Fibroblast of lung (primary cell): ENCODE measurements around the gene RGP1. TPM values are rescaled to one million over a fixed set of nuclear protein-coding genes. Genes with fewer than 3 reads are reported as not detected.

Experiments
- DNase-seq, 2 donors: peaks; one replicate each; pipeline versions ENCODE4 v3.0.0 to v3.0.0-alpha.2; 2010; ENCODE audit warnings: low read depth in 2 of 2
- H2AFZ ChIP-seq: 2 replicates; pipeline ENCODE4 v1.5.1; 2012; ENCODE audit warnings: low read length, control low read depth, inconsistent platforms
- H3K27ac ChIP-seq: 2 replicates; pipeline ENCODE4 v1.5.1; 2011; ENCODE audit warnings: low read length, control low read depth; ENCODE audit not compliant: insufficient read depth
- H3K27me3 ChIP-seq: 2 replicates; pipeline ENCODE4 v1.5.1; 2011; ENCODE audit warnings: mild to moderate bottlenecking, low read length; ENCODE audit not compliant: control insufficient read depth, insufficient read depth
- H3K36me3 ChIP-seq: 2 replicates; pipeline ENCODE4 v1.5.1; 2011; ENCODE audit warnings: low read length; ENCODE audit not compliant: control insufficient read depth, insufficient read depth
- H3K4me1 ChIP-seq: 2 replicates; pipeline ENCODE4 v1.5.1; 2011; ENCODE audit warnings: low read length; ENCODE audit not compliant: control insufficient read depth, insufficient read depth; ENCODE audit errors: extremely low read depth
- H3K4me2 ChIP-seq: 2 replicates; pipeline ENCODE4 v1.5.1; 2011; ENCODE audit warnings: low read length, control low read depth; ENCODE audit not compliant: insufficient read depth; ENCODE audit errors: extremely low read depth
- H3K4me3 ChIP-seq, 4 experiments: fragments of 200-600 bp in 1 of 4; sonication (generic) in 1 of 4; replicated peaks in 1 of 4; 2 replicates each; pipeline ENCODE4 v1.5.1; 2011 to 2016; ENCODE audit warnings: low read length in 4 of 4, low read depth in 3 of 4, mild to moderate bottlenecking in 3 of 4, control low read depth in 2 of 4, inconsistent platforms in 1 of 4, mixed read lengths in 1 of 4; ENCODE audit not compliant: insufficient read depth in 1 of 4; ENCODE audit errors: control extremely low read depth in 1 of 4
- H3K79me2 ChIP-seq: 2 replicates; pipeline ENCODE4 v1.5.1; 2012; ENCODE audit warnings: mild to moderate bottlenecking, low read length, inconsistent platforms; ENCODE audit not compliant: control insufficient read depth, insufficient read depth
- H3K9ac ChIP-seq: 2 replicates; pipeline ENCODE4 v1.5.1; 2011; ENCODE audit warnings: mild to moderate bottlenecking, low read length, control low read depth; ENCODE audit not compliant: insufficient read depth
- H3K9me3 ChIP-seq: 2 replicates; pipeline ENCODE4 v1.5.1; 2012; ENCODE audit warnings: low read depth, low read length; ENCODE audit not compliant: control insufficient read depth, insufficient read depth
- H4K20me1 ChIP-seq: 2 replicates; pipeline ENCODE4 v1.5.1; 2011; ENCODE audit warnings: low read length; ENCODE audit not compliant: control insufficient read depth, insufficient read depth; ENCODE audit errors: extremely low read depth
- EZH2 ChIP-seq: IDR thresholded peaks from 2 replicates; pipeline ENCODE4 v1.5.1; 2012; ENCODE audit warnings: low read length, control low read depth, mild to moderate bottlenecking; ENCODE audit errors: missing control alignments
- polyA plus RNA-seq, 2 donors: library from polyadenylated mRNA; depleted of rRNA in 1 of 2; stranded (reverse) in 1 of 2; unstranded in 1 of 2; fragments of >200 nt; gene quantifications; 2 replicates each; pipeline ENCODE4 v1.2.1, GENCODE V29; 2011 to 2012; ENCODE audit warnings: missing spikeins in 1 of 2
- total RNA-seq: library from RNA; depleted of rRNA; stranded (reverse); fragments of >200 nt; gene quantifications from 2 replicates; pipeline ENCODE4 v1.2.1, GENCODE V29; 2014
- TF ChIP-seq, protein P1 (sequence below), 2 donors: IDR thresholded peaks in 1 of 2; conservative IDR thresholded peaks in 1 of 2; 1 replicate in 1 of 2; 2 replicates in 1 of 2; pipeline ENCODE4 v1.5.1; 2011 to 2012; ENCODE audit warnings: low read length in 2 of 2, control low read depth in 1 of 2, inconsistent platforms in 1 of 2, low read depth in 1 of 2, mild to moderate bottlenecking in 1 of 2

Gene RGP1
- total and polyA plus RNA-seq, 2 donors (not counting 1 experiment from before 2014, with no cell fraction given): 14.9 to 17.4 TPM

DNA sequence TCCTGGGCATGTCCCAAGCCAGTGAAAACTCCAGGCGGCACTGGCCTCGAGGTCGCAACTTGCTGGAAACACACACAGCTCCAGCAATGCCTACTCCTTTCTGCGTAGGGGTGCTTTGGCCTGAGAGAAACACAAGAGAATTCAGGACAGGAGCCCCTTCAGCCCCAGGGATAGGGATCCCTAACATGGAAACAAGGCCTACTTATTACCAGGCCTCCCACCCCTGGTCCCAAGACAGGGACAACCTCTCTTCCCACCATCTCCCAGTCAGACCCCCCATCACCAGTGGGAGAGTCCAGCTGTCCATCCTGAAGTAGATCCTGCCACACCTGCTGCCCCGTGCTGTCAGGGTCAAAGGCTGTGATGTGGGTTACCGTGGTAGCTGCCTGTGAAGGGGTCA is 8.8 kb upstream of the RGP1 start:
- Histone ChIP-seq H3K4me3 (no peak overlapping the region), H3K4me1 (no peaks in the 10 kb centered on the region), H3K4me2 (no peak overlapping the region), H3K27ac (no peak overlapping the region), H3K9me3 (no peaks in the 10 kb centered on the region), H2AFZ (no peak overlapping the region), H3K79me2 (peaks cover 6% of the 10 kb centered on the region), H3K36me3 (peaks cover 57% of the 10 kb centered on the region), H3K27me3 (no peaks in the 10 kb centered on the region), H4K20me1 (no peaks in the 10 kb centered on the region), H3K9ac (no peak overlapping the region)
- no peak for TF ChIP-seq EZH2
- TF ChIP-seq, protein P1, sequence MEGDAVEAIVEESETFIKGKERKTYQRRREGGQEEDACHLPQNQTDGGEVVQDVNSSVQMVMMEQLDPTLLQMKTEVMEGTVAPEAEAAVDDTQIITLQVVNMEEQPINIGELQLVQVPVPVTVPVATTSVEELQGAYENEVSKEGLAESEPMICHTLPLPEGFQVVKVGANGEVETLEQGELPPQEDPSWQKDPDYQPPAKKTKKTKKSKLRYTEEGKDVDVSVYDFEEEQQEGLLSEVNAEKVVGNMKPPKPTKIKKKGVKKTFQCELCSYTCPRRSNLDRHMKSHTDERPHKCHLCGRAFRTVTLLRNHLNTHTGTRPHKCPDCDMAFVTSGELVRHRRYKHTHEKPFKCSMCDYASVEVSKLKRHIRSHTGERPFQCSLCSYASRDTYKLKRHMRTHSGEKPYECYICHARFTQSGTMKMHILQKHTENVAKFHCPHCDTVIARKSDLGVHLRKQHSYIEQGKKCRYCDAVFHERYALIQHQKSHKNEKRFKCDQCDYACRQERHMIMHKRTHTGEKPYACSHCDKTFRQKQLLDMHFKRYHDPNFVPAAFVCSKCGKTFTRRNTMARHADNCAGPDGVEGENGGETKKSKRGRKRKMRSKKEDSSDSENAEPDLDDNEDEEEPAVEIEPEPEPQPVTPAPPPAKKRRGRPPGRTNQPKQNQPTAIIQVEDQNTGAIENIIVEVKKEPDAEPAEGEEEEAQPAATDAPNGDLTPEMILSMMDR (conservative IDR thresholded peaks at IDR 0.05 in 1 of 2, IDR thresholded peaks at IDR 0.05 in 1 of 2; ENCODE audit: low read depth in 1 of 2, low read length in 2 of 2): no peak
- no peak for DNase-seq

DNA sequence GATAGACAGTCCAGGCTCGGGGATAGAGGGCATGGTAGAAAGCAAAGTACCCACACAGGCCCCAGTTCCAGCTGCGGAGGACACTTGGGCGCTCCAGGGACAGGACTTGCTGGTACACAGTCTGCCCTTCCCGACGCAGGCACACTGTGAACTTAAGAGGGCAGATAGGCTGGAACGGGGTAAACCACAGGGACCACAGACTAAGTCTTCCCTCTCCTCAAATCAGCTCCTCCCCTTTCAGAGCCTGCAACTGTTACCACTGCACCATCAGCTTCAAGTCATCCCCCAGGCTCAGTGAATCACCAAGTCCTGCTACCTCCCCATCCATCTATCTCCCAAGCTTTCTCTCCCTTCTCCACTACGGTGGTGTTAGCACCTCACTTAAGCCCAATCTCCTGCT is 7.3 kb upstream of the RGP1 start:
- no peak overlapping the region for H3K27ac ChIP-seq
- no peak overlapping the region for H3K4me3 ChIP-seq
- H4K20me1 ChIP-seq: peaks cover 2% of the 10 kb centered on the region
- H3K36me3 ChIP-seq: peaks cover 45% of the 10 kb centered on the region
- no peak overlapping the region for H3K9ac ChIP-seq
- H3K4me2 ChIP-seq: no peak overlapping the region
- H3K9me3 ChIP-seq: no peaks in the 10 kb centered on the region
- no peak for DNase-seq
- no peak overlapping the region for H2AFZ ChIP-seq
- H3K27me3 ChIP-seq: no peaks in the 10 kb centered on the region
- H3K4me1 ChIP-seq: peaks cover under 1% of the 10 kb centered on the region
- TF ChIP-seq, protein P1 (conservative IDR thresholded peaks at IDR 0.05 in 1 of 2, IDR thresholded peaks at IDR 0.05 in 1 of 2; ENCODE audit: low read depth in 1 of 2, low read length in 2 of 2): no peak
- no peak for TF ChIP-seq EZH2
- H3K79me2 ChIP-seq: peaks cover 16% of the 10 kb centered on the region

DNA sequence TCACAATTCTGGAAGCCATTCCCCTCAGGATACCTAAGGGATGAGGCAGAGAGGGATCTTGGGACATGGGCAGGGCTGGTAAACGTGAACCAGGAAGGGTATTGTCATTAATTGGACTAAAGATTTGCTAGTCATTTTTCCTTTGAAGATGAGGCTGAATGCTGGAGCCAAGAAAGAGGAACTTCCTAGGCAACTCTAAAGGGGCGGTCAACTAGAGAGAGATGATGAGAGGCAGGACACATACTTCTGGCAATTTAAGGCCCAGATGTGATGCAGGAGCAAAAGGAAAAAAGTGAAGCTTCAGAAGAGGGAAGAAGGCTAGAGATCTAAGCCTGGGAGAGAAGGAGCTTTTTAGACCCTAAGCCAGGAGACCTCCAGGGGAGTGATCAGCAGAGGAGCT is 5.6 kb upstream of the RGP1 start:
- H2AFZ ChIP-seq: no peak overlapping the region
- H3K4me1 ChIP-seq: peaks cover 4% of the 10 kb centered on the region
- no peak for DNase-seq
- H3K4me2 ChIP-seq: no peak overlapping the region
- H3K27ac ChIP-seq: no peak overlapping the region
- H4K20me1 ChIP-seq: peaks cover 2% of the 10 kb centered on the region
- H3K79me2 ChIP-seq: peaks cover 33% of the 10 kb centered on the region
- TF ChIP-seq, protein P1 (conservative IDR thresholded peaks at IDR 0.05 in 1 of 2, IDR thresholded peaks at IDR 0.05 in 1 of 2; ENCODE audit: low read depth in 1 of 2, low read length in 2 of 2): no peak
- no peak for TF ChIP-seq EZH2
- no peak overlapping the region for H3K9ac ChIP-seq
- H3K27me3 ChIP-seq: no peaks in the 10 kb centered on the region
- H3K36me3 ChIP-seq: peaks cover 34% of the 10 kb centered on the region
- no peak overlapping the region for H3K4me3 ChIP-seq
- no peaks in the 10 kb centered on the region for H3K9me3 ChIP-seq
